B cell (primary cell): ENCODE data around the gene MTF1. TPM values are rescaled to one million over a fixed set of nuclear protein-coding genes. Genes with fewer than 3 reads are reported as not detected.

ENCODE experiments used
- ATAC-seq: fragments of 200-7000 bp; cut with Tn5 transposase; one replicate; pipeline ENCODE4 v1.10.0; 2021; ENCODE audit warnings: low read depth, mild to moderate bottlenecking, moderate number of reproducible peaks, moderate library complexity
- CTCF ChIA-PET: fragments of 350-600 bp; sonication (Branson Sonifier 250); formaldehyde crosslinking; loops from one replicate; lab custom pipeline; 2021; ENCODE audit warnings: antibody characterized with exemption, inconsistent platforms; lab: Charles Lee
- POLR2A ChIA-PET: fragments of 350-600 bp; sonication (Branson Sonifier 250); formaldehyde crosslinking; loops from one replicate; lab custom pipeline; 2021; ENCODE audit warnings: antibody characterized with exemption; lab: Charles Lee
- DNase-seq: peaks from one replicate; pipeline ENCODE4 v3.0.0; 2013
- H2AFZ ChIP-seq: 2 replicates; pipeline ENCODE4 v1.6.1; 2012; ENCODE audit warnings: mild to moderate bottlenecking, low read depth, low read length; ENCODE audit not compliant: insufficient read depth, poor library complexity, severe bottlenecking
- H3K27ac ChIP-seq, 2 donors: 1 replicate in 1 of 2; 2 replicates in 1 of 2; pipeline ENCODE4 v1.5.1; 2012 to 2013; ENCODE audit warnings: low read length in 2 of 2, mild to moderate bottlenecking in 2 of 2, moderate library complexity in 1 of 2
- H3K27me3 ChIP-seq, 4 experiments: fragments of 200-600 bp in 1 of 4; sonication (generic) in 1 of 4; replicated peaks in 1 of 4; 1 replicate in 2 of 4; 2 replicates in 2 of 4; pipeline versions ENCODE4 v1.6.1 to v1.7.0; 2013 to 2016; ENCODE audit warnings: low read length in 3 of 4, mild to moderate bottlenecking in 2 of 4, mixed read lengths in 1 of 4, moderate library complexity in 1 of 4; ENCODE audit not compliant: insufficient read depth in 4 of 4, control insufficient read depth in 3 of 4; ENCODE audit errors: control extremely low read depth in 1 of 4
- H3K36me3 ChIP-seq, 2 experiments: replicated peaks in 1 of 2; 1 replicate in 1 of 2; 2 replicates in 1 of 2; pipeline versions ENCODE4 v1.6.1 to v1.7.1; 2013; ENCODE audit warnings: low read length in 1 of 2; ENCODE audit not compliant: insufficient read depth in 2 of 2, control insufficient read depth in 1 of 2; ENCODE audit errors: control extremely low read depth in 1 of 2, extremely low read depth in 1 of 2
- H3K4me1 ChIP-seq, 2 donors: fragments of 200-600 bp in 1 of 2; sonication (generic) in 1 of 2; 1 replicate in 1 of 2; 2 replicates in 1 of 2; pipeline versions ENCODE4 v1.5.1 to v1.6.1; 2013 to 2017; ENCODE audit warnings: low read length in 2 of 2; ENCODE audit not compliant: control insufficient read depth in 2 of 2, insufficient read depth in 2 of 2
- H3K4me2 ChIP-seq: replicated peaks from 2 replicates; pipeline ENCODE3; 2012; ENCODE audit warnings: mild to moderate bottlenecking, low read depth, low read length; ENCODE audit not compliant: poor library complexity, severe bottlenecking
- H3K4me3 ChIP-seq, 5 experiments: fragments of 200-600 bp in 1 of 5; sonication (generic) in 1 of 5; 1 replicate in 3 of 5; 2 replicates in 2 of 5; pipeline versions ENCODE4 v1.5.1 to v1.7.0; 2011 to 2016; ENCODE audit warnings: low read length in 4 of 5, mild to moderate bottlenecking in 4 of 5, low read depth in 2 of 5, control low read depth in 1 of 5, moderate library complexity in 1 of 5; ENCODE audit not compliant: insufficient read depth in 1 of 5; ENCODE audit errors: control extremely low read depth in 1 of 5, extremely low read depth in 1 of 5
- H3K79me2 ChIP-seq: fragments of 200-600 bp; sonication (generic); one replicate; pipeline ENCODE4 v1.6.0; 2016; ENCODE audit warnings: low read length; ENCODE audit not compliant: control insufficient read depth, insufficient read depth
- H3K9ac ChIP-seq: fragments of 200-600 bp; sonication (generic); 2 replicates; pipeline ENCODE4 v1.6.1; 2017; ENCODE audit warnings: mild to moderate bottlenecking, low read length, moderate library complexity
- H3K9me3 ChIP-seq, 3 donors: one replicate each; pipeline versions ENCODE4 v1.6.1 to v1.7.1; 2013; ENCODE audit warnings: low read length in 2 of 3; ENCODE audit not compliant: control insufficient read depth in 2 of 3, insufficient read depth in 1 of 3; ENCODE audit errors: control extremely low read depth in 1 of 3
- H4K20me1 ChIP-seq: 2 replicates; pipeline ENCODE4 v1.6.0; 2012; ENCODE audit warnings: mild to moderate bottlenecking, low read length; ENCODE audit not compliant: insufficient read depth, control insufficient read depth, poor library complexity, severe bottlenecking
- H3K27ac Mint-ChIP-seq: one replicate; pipeline ENCODE4 v1.8.0; 2021; ENCODE audit warnings: mixed read lengths
- H3K27me3 Mint-ChIP-seq: one replicate; pipeline ENCODE4 v1.8.0; 2021; ENCODE audit warnings: mixed read lengths
- H3K4me1 Mint-ChIP-seq: one replicate; pipeline ENCODE4 v1.8.0; 2021; ENCODE audit warnings: mixed read lengths
- H3K4me3 Mint-ChIP-seq: one replicate; pipeline ENCODE4 v1.8.0; 2021; ENCODE audit warnings: mixed read lengths
- H3K9me3 Mint-ChIP-seq: one replicate; pipeline ENCODE4 v1.8.0; 2022; ENCODE audit warnings: mixed read lengths; ENCODE audit not compliant: insufficient read depth
- CTCF ChIP-seq: fragments of 200-600 bp; IDR thresholded peaks from one replicate; pipeline ENCODE4 v1.8.0; 2022; ENCODE audit warnings: antibody characterized with exemption, mild to moderate bottlenecking
- EZH2 ChIP-seq: IDR thresholded peaks from 2 replicates; pipeline ENCODE4 v1.6.1; 2012; ENCODE audit warnings: borderline replicate concordance, low read depth, mild to moderate bottlenecking, moderate library complexity, low read length; ENCODE audit not compliant: insufficient read depth, poor library complexity, severe bottlenecking
- WGBS: methylation state at CpG from one replicate; pipeline ENCODE4 v1.1.5; 2013; ENCODE audit warnings: missing lambda C conversion rate; ENCODE audit not compliant: insufficient coverage; 5-methylcytosine and 5-hydroxymethylcytosine counted together
- intact Hi-C: fragments of 100-400 bp; cut with micrococcal nuclease; formaldehyde crosslinking; loops from one replicate; pipeline ENCODE4 v1.10.0; 2022
- polyA plus RNA-seq: library from polyadenylated mRNA; depleted of rRNA; stranded (reverse); fragments of >200 nt; gene quantifications from 2 replicates; pipeline ENCODE4 v1.2.3, GENCODE V29; 2012
- total RNA-seq, 2 donors: library from RNA; stranded (reverse); fragments of 120-200 nt in 1 of 2; gene quantifications; 1 replicate in 1 of 2; 2 replicates in 1 of 2; pipeline versions ENCODE4 v1.2.3 to v1.2.4, GENCODE V29; 2013 to 2022

Gene MTF1
- total and polyA plus RNA-seq, 2 donors (not counting 1 experiment from before 2014, with no cell fraction given): 6.2 to 36.7 TPM

- WGBS: no CpG with 5 or more reads among the region's 2 CpGs
- intact Hi-C loops: no loop called here
Measured at GRCh38 chr1:37813529-37814145, 45.8 kb downstream of the MTF1 start.

More at GRCh38 chr1:37813529-37814145, 45.8 kb downstream of the MTF1 start:
- Histone ChIP-seq H3K27me3 (no peaks in the 10 kb centered on the region), H3K36me3 (peaks cover 0 to 38% of the 10 kb centered on the region in 2 experiments), H3K9me3 (no peaks in the 10 kb centered on the region), H4K20me1 (no peaks in the 10 kb centered on the region), H3K9ac (no peak overlapping the region), H2AFZ (no peak overlapping the region), H3K4me3 (no peak overlapping the region), H3K27ac (no peak overlapping the region), H3K79me2 (peaks cover 21% of the 10 kb centered on the region), H3K4me1 (peaks cover 6 to 14% of the 10 kb centered on the region in 2 donors), H3K4me2 (no peak overlapping the region)
- DNase-seq: no peak
- H3K4me3 Mint-ChIP-seq: no peak overlapping the region
- H3K27me3 Mint-ChIP-seq: no peaks in the 10 kb centered on the region
- no peak for TF ChIP-seq EZH2
- TF ChIP-seq CTCF: no peak
- ChIA-PET POLR2A (no interaction called here), CTCF (interaction anchor here (0.9 kb wide), 1 partner anchor 46 kb away, joined by 3 read pairs; no protein-coding TSS in a partner anchor)
- H3K27ac Mint-ChIP-seq: no peak overlapping the region
- H3K4me1 Mint-ChIP-seq: peaks cover 17% of the 10 kb centered on the region
- no peak for ATAC-seq
- H3K9me3 Mint-ChIP-seq: no peaks in the 10 kb centered on the region
